Right lobe of liver (tissue), 6 donors: Measurements from ENCODE around the gene LRP3. TPM values are rescaled to one million over a fixed set of nuclear protein-coding genes. Genes with fewer than 3 reads are reported as not detected.
"Not testable (repeated sequence)": the region's sequence is repeated elsewhere in the genome, so short reads cannot be mapped to it uniquely, and the experiment has no call there.

ENCODE experiments used
- ATAC-seq, 4 donors: fragments of 200-7000 bp; cut with Tn5 transposase; one replicate each; pipeline ENCODE4 v1.9.1; 2020; ENCODE audit warnings: mild to moderate bottlenecking in 4 of 4, moderate library complexity in 4 of 4
- DNase-seq, 3 donors: peaks; one replicate each; pipeline ENCODE4 v3.0.0-alpha.2; 2020
- H3K27ac ChIP-seq, 3 donors: fragments of 200-600 bp; one replicate each; pipeline ENCODE4 v1.8.0; 2022
- H3K27me3 ChIP-seq, 2 donors: fragments of 200-600 bp; one replicate each; pipeline ENCODE4 v1.8.0; 2022
- H3K36me3 ChIP-seq, 4 donors: fragments of 200-600 bp; sonication (generic) in 1 of 4; one replicate each; pipeline versions ENCODE4 v1.5.1 to v1.8.0; 2017 to 2022; ENCODE audit warnings: control low read depth in 1 of 4
- H3K4me1 ChIP-seq, 4 donors: fragments of 200-600 bp; sonication (generic) in 1 of 4; one replicate each; pipeline versions ENCODE4 v1.5.1 to v1.8.0; 2017 to 2022; ENCODE audit warnings: control low read depth in 1 of 4
- H3K4me3 ChIP-seq, 3 donors: fragments of 200-600 bp; one replicate each; pipeline ENCODE4 v1.8.0; 2022
- H3K9me3 ChIP-seq, 4 donors: fragments of 200-600 bp; sonication (generic) in 1 of 4; one replicate each; pipeline versions ENCODE4 v1.5.1 to v1.8.0; 2017 to 2022; ENCODE audit warnings: control low read depth in 1 of 4
- CTCF ChIP-seq, 4 donors: fragments of 200-600 bp in 3 of 4; fragments of 450-650 bp in 1 of 4; IDR thresholded peaks; one replicate each; pipeline versions ENCODE4 v1.5.1 to v1.8.0; 2016 to 2022; ENCODE audit warnings: antibody characterized with exemption in 4 of 4, mild to moderate bottlenecking in 2 of 4
- POLR2A ChIP-seq: fragments of 450-650 bp; IDR thresholded peaks from one replicate; pipeline ENCODE4 v1.6.1; 2017; ENCODE audit warnings: antibody characterized with exemption, mild to moderate bottlenecking
- WGBS: methylation state at CpG from one replicate; pipeline ENCODE4 v1.1.6; 2018; ENCODE audit warnings: low coverage, low lambda C conversion rate; ENCODE audit not compliant: insufficient coverage; ENCODE audit errors: missing lambda C conversion rate; 5-methylcytosine and 5-hydroxymethylcytosine counted together
- intact Hi-C, 2 donors: fragments of 100-400 bp; cut with DNase I; formaldehyde crosslinking; loops; one replicate each; pipeline versions ENCODE4 v1.11.2 to v1.14.1; 2022
- total RNA-seq, 6 experiments: library from RNA; depleted of rRNA in 2 of 6; stranded (reverse); fragments of >200 nt in 2 of 6; fragmentation: NEBNext Ultra II Directional in 3 of 6; extraction: Animal tissue kit (Norgen Biotek cat#: 25700) in 3 of 6; gene quantifications; one replicate each; pipeline versions ENCODE4 v1.1.0 to v1.2.4, GENCODE V29; 2016 to 2023
- donor health status: DM: no; HTN: yes; CAD: no.
- donor health status: DM: no; HTN: no; CAD: no.
- donor health status: DM: no; HTN: no; CAD: no.
- donor health status: DM: no; HTN: yes; CAD: no.
- donor health status: DM: no; HTN: yes; CAD: no.

LRP3 gene
- total RNA-seq, 6 experiments from 2014 or later = 25.2 to 40.7 (median 33.7) TPM

GRCh38 chr19:33159149-33159548, 35.0 kb upstream of the LRP3 start:
- DNase-seq (no peak), ATAC-seq (peak in 2 of 4 donors; percentile 39 to 45)
- H3K9me3 ChIP-seq = no peaks in the 10 kb centered on the region
- TF ChIP-seq CTCF (IDR thresholded peaks at IDR 0.05) = no peak
- no peak for TF ChIP-seq POLR2A
- WGBS = 73% methylated on average over 4 of the region's 4 CpGs
- intact Hi-C loops = no loop called here
- H3K36me3 ChIP-seq = no peaks in the 10 kb centered on the region
- H3K4me3 ChIP-seq = no peak overlapping the region
- H3K27me3 ChIP-seq = no peaks in the 10 kb centered on the region
- H3K4me1 ChIP-seq = peaks cover 0 to 14% (median 3%) of the 10 kb centered on the region in 4 donors
- no peak overlapping the region for H3K27ac ChIP-seq

- ATAC-seq (no peak), DNase-seq (no peak)
- Histone ChIP-seq H3K27ac (no peak overlapping the region), H3K4me3 (no peak overlapping the region), H3K9me3 (no peaks in the 10 kb centered on the region), H3K36me3 (no peaks in the 10 kb centered on the region), H3K4me1 (peaks cover 0 to 14% (median 3%) of the 10 kb centered on the region in 4 donors), H3K27me3 (no peaks in the 10 kb centered on the region)
- intact Hi-C loops = no loop called here
- WGBS = 100% methylated on average over 3 of the region's 8 CpGs
- no peak for TF ChIP-seq CTCF (IDR thresholded peaks at IDR 0.05)
- TF ChIP-seq POLR2A = no peak
These were observed 34.2 kb upstream of the LRP3 start for GRCh38 chr19:33159893-33160292.

GRCh38 chr19:33161201-33161600, 32.9 kb upstream of the LRP3 start:
- peaks cover 0 to 14% (median 3%) of the 10 kb centered on the region in 4 donors for H3K4me1 ChIP-seq
- H3K36me3 ChIP-seq = no peaks in the 10 kb centered on the region
- no peak overlapping the region for H3K27ac ChIP-seq
- H3K4me3 ChIP-seq = no peak overlapping the region
- no peak for ATAC-seq
- TF ChIP-seq CTCF (IDR thresholded peaks at IDR 0.05) = no peak
- no peak for TF ChIP-seq POLR2A
- WGBS = 55% methylated on average over 3 of the region's 4 CpGs
- H3K27me3 ChIP-seq = no peaks in the 10 kb centered on the region
- no peak for DNase-seq
- no peaks in the 10 kb centered on the region for H3K9me3 ChIP-seq
- intact Hi-C loops = no loop called here

- intact Hi-C loops = no loop called here
- H3K4me3 ChIP-seq = no peak overlapping the region
- H3K27ac ChIP-seq = no peak overlapping the region
- no peaks in the 10 kb centered on the region for H3K9me3 ChIP-seq
- DNase-seq (no peak), ATAC-seq (no peak)
- no peaks in the 10 kb centered on the region for H3K27me3 ChIP-seq
- peaks cover 0 to 5% (median 0%) of the 10 kb centered on the region in 4 donors for H3K4me1 ChIP-seq
- WGBS = 86% methylated on average over 4 of the region's 6 CpGs
- TF ChIP-seq POLR2A (no peak), CTCF (IDR thresholded peaks at IDR 0.05) (no peak)
- H3K36me3 ChIP-seq = no peaks in the 10 kb centered on the region
These were observed 30.6 kb upstream of the LRP3 start for GRCh38 chr19:33163481-33163880.

- WGBS = 89% methylated on average over 3 of the region's 6 CpGs
- DNase-seq = not testable (repeated sequence)
These were observed 28.1 kb upstream of the LRP3 start for GRCh38 chr19:33166037-33166436.

More at GRCh38 chr19:33166037-33166436, 28.1 kb upstream of the LRP3 start:
- intact Hi-C loops, H3K36me3 ChIP-seq, ATAC-seq, H3K4me3 ChIP-seq, H3K9me3 ChIP-seq, H3K4me1 ChIP-seq, H3K27ac ChIP-seq, H3K27me3 ChIP-seq: not testable (repeated sequence)
